Mesodermal cell (in vitro differentiated cells): ENCODE measurements around the gene SPTBN2.

ENCODE experiments used
- H3K27ac ChIP-seq: 2 replicates; pipeline ENCODE4 v1.7.0; 2013; ENCODE audit warnings: mild to moderate bottlenecking, low read depth, low read length, moderate library complexity; ENCODE audit not compliant: severe bottlenecking
- H3K36me3 ChIP-seq: 2 replicates; pipeline ENCODE4 v1.7.1; 2013; ENCODE audit warnings: mild to moderate bottlenecking, low read length, moderate library complexity; ENCODE audit not compliant: control insufficient read depth, insufficient read depth
- H3K4me1 ChIP-seq: one replicate; pipeline ENCODE4 v1.7.1; 2013; ENCODE audit warnings: mild to moderate bottlenecking, low read length; ENCODE audit not compliant: insufficient read depth, control insufficient read depth, poor library complexity, severe bottlenecking
- H3K4me3 ChIP-seq: 2 replicates; pipeline ENCODE4 v1.7.0; 2013; ENCODE audit warnings: low read length, control low read depth, mild to moderate bottlenecking; ENCODE audit not compliant: insufficient read depth, poor library complexity, severe bottlenecking; ENCODE audit errors: extremely low read depth
- H3K9me3 ChIP-seq: 2 replicates; pipeline ENCODE4 v1.7.1; 2013; ENCODE audit warnings: mild to moderate bottlenecking, low read length, moderate library complexity; ENCODE audit not compliant: control insufficient read depth
- WGBS, 2 experiments: methylation state at CpG; one replicate each; pipeline ENCODE4 v1.1.5; 2013; ENCODE audit warnings: missing lambda C conversion rate in 2 of 2; ENCODE audit not compliant: insufficient coverage in 2 of 2; 5-methylcytosine and 5-hydroxymethylcytosine counted together

Gene SPTBN2

DNA sequence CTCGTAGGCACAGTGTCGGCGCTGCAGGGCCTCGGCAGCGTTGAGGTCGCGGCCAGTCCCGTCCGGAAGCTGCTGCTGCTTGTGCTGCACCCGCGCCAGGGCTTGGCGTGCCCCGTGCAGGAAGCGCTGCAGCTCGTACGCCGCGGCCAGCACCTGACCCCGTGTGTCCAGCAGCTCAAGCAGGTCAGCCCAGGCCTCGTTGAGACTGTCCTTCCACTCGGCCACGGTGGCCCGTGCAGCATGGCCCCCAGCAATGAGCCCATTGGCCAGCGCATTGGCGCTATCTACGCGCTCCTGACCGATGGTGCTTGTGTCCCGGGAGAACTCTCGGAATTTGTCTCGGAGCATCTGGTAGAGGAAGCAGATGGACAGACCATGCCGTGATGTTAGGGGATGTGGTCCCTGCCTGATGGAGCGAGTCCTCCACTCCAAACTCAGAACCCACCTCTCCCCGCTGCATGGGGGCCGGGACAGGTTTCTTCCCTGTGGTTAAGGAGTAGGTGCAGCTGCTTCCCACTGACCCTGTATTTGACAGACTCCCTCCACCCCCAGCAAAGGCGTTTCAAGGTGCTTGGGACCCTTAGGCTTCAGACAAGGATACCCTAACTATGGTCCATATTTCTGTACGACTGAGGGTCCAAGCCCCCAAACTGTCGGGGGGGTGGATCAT, 37.6 kb downstream of the SPTBN2 start:
- WGBS, 2 experiments = 96 to 97% methylated on average over 21 to 33 of the region's 38 CpGs
- H3K27ac ChIP-seq = no peak overlapping the region
- no peak overlapping the region for H3K4me3 ChIP-seq
- H3K4me1 ChIP-seq = no peaks in the 10 kb centered on the region
- H3K36me3 ChIP-seq = peaks cover 19% of the 10 kb centered on the region
- no peaks in the 10 kb centered on the region for H3K9me3 ChIP-seq

DNA sequence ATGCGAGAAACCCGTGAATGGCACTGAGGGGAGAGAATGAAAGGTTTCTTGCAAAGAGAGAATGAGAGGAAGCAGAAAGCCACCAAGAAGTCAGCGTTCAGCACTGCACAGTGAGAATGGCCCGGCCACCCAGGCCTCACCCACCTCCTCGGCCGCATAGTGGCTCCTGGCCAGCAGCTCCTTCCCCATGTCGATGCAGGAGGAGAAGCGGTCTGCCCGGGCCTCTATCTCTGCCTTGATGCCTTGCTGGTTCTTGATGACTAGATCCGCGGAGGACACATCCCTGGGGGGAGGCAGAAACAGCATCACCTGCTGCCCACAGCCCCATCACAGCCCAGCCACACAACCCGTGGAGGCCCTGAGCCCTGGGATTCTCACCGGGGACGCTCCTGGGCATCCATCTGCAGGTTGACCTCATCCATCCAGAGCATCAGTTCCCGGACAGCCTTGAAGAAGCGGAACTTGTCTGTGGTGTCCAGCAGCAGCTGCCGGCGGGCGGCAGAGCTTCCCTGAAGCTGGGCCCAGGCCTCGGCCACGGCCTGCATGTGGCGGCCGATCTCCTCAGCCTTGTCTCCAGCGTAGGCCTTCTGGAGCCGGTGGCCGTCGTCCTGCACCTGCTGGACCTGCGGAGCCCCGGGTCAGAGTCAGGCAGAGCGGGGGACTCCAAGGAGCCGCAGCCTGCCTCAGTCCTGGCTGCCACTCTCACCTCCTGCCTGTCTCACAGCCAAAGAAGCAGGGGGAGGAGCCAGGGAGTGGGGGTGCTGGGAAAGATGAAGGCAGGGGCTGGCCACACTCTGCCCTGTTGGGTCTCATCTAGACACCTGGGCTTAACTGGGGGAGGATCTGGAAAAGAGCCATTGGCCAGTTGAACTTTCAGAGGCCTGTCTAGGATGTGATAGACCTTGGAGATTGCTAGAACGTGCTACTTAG, 39.1 kb downstream of the SPTBN2 start:
- no peak overlapping the region for H3K4me3 ChIP-seq
- no peaks in the 10 kb centered on the region for H3K9me3 ChIP-seq
- H3K4me1 ChIP-seq = no peaks in the 10 kb centered on the region
- H3K27ac ChIP-seq = no peak overlapping the region
- whole genome bisulfite sequencing, 2 experiments = 92 to 96% methylated on average over 12 to 30 of the region's 32 CpGs
- H3K36me3 ChIP-seq = peaks cover 19% of the 10 kb centered on the region

DNA sequence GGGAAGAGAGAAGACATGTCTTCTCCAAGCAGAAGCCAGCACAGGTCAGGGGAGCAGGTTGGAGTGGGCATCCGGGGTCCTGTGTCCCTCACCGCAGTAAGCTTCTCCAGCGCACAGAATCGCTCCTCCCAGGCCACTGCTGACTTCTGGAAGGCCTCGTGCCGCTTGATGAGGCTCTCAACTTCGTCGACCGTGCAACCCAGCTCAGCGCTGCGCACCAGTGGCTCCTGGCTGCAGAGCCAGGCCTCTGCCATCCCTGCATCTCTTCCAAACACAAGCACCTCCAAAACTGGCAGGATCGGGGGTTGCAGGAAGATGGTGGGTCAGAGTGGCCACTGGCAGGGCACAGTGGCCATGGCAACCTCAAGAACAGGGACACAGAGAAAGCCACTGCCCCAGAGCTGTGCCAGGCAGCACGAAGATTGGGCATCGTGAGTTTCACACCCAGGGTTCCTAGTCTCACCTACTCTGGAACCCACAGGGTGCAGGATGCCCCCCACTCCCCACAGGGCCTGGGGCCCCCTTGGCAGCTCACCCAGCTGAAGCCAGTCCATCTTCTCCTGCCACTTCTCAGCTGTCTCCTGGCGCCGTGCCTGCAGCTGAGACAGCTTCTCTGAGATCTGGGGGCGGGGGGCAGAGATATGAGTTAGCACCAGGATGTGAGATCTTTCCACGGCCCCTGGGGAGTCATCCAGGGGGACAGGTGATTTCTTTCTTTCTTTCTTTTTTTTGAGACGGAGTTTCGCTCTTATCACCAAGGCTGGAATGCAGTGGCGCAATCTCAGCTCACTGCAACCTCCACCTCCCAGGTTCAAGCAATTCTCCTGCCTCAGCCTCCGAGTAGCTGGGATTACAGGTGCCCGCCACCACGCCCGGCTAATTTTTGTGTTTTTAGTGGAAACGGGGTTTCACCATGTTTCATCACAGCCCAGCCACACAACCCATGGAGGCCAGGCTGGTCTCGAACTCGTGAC, 40.2 kb downstream of the SPTBN2 start:
- WGBS, 2 experiments = 94 to 95% methylated on average over 18 to 23 of the region's 28 CpGs
- H3K27ac ChIP-seq = no peak overlapping the region
- no peak overlapping the region for H3K4me3 ChIP-seq
- peaks cover 20% of the 10 kb centered on the region for H3K36me3 ChIP-seq
- H3K9me3 ChIP-seq = no peaks in the 10 kb centered on the region
- no peaks in the 10 kb centered on the region for H3K4me1 ChIP-seq

DNA sequence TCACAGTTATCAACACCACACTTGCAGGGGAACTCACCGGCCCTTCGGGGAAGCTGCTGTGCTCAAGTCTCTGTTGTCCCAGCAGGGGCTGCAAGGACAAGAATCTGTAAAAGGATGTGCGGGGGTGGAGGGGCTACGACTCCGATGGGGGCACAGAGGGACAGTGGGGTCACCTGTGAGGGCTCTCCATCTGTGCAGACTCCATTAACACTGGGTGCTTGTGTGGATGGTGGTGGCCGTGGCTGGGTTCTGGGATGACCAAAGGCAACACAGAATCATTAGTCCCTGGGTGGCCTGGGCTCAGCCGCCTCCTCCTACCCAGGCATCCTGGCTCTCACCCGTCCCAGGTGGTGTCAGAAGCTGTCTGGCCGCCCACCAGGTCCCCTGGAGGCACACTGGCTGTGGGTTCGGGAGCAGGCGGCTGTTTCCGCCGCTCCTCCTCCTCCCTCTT, 41.2 kb downstream of the SPTBN2 start:
- WGBS, 2 experiments = 88 to 90% methylated on average over 6 of the region's 13 CpGs
- no peaks in the 10 kb centered on the region for H3K9me3 ChIP-seq
- H3K36me3 ChIP-seq = peaks cover 14% of the 10 kb centered on the region
- H3K4me3 ChIP-seq = no peak overlapping the region
- no peak overlapping the region for H3K27ac ChIP-seq
- no peaks in the 10 kb centered on the region for H3K4me1 ChIP-seq

DNA sequence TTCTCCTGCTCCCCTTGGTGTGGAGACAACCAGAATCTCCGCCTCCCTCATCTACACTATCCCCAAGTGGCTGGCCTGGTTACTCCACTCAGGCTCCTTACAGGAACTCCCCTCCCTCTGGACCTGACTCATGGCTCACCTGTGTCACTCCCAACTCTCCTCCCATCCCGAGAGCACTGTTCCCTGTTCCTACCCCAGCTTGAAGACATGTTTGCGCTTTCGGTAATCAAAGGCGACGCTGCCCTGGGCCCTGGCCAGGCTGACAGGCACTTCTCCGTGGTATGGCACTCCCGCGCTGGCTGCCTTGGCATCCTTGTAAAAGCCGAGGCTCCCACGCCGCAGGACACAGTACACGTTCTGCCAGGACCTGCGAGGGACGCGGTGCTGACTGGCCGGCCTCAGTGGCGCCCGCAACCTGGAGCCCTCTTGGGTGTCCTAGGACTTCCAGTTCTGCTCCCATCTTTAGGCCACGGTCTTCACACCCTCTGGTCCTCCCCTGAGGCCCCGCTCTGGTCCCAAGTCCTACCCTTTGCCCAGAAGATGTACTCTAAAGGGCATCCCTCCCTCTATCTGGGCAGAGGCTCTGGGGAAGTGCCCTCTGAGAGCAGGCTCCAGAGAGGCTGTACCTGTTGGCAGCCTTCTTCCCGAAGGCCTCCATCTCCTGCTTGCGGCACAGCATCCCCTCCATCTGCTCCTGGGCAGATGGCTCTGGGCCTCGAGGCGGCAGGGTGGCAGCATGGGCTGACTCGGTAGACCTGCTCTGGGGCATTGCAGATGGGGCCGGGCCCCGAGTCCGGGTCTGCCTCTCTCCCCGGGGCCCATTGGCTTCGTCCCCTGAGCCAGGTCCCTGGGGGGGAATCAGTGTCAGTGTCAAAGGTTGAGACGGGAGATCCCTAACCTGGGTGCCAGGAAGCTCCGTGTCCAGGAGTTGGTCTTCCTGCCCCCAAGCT, 41.9 kb downstream of the SPTBN2 start:
- H3K4me3 ChIP-seq = no peak overlapping the region
- 94 to 95% methylated on average over 28 to 31 of the region's 33 CpGs for WGBS, 2 experiments
- peaks cover 14% of the 10 kb centered on the region for H3K36me3 ChIP-seq
- no peak overlapping the region for H3K27ac ChIP-seq
- H3K4me1 ChIP-seq = no peaks in the 10 kb centered on the region
- no peaks in the 10 kb centered on the region for H3K9me3 ChIP-seq

DNA sequence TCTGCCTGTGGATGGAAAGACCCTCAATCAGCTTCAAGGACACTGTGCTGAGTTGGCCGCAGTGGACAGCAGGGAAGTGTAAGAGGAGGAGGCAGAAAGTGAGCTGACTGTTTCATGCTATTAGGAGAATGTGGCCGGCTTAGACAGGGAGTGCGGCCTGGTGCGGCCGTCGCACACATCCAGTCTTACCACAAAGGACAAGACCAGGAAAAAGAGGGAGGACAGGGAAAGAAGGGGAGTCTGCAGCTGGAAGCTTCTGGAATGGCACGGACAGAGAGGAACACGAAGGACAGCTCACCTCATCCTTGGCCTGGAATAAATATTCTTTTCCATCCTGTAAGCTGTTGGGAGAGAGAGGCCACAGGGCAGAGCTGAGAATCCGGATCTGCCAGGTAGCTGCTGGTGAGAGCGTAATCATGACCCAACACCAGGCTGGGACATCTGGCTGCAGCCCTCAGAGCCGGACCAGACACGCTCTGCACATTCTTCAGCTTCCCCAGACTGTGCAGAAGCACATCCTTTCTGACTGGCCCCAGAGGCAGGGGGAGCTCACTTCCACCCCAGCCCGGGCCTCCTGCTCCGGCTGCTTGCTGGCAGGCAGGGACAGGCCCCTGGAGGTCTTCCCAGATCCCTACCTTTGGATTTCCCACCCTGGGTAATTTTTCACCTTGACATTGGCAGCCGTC, 42.8 kb downstream of the SPTBN2 start:
- H3K27ac ChIP-seq = no peak overlapping the region

DNA sequence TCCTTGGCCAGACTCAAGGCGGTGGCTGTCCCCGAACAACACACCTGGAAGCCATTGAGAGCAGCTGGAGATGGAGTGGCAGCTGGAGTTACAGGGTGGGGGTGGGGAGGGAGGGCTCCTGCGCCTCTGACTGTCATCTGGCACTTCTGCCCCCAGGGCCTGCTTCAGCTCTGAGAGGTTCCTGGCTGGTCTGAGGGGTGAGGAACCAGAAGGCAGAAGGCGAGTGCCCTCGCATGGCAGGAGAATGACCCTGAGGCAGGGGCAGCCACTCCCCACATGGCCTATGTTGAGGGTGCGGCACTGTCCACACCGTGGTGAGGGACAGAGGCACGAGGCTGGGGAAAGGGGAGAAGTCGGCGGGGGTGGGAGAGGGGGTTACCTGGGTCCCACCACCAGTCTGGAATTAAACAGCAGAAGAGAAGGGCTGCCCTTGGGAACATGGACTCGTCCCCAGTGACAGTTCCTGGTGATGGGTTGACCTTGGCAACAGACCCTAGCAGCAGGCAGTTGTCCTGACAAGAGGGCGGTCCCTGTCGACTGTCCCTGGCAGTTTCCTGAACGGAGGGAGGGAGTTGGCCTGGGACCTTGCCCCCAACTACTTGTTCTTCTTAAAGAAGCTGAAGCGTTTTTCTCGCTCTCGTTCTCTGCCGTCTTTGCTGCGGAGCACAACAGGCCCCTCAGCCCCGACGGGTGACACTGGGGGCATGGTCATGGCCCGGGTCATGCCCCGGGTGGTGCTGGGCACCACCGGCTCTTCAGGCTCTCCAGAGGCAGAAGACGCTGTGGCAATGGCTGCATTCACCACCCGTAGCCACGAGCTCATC, 43.5 kb downstream of the SPTBN2 start:
- H3K36me3 ChIP-seq = peaks cover 14% of the 10 kb centered on the region
- no peaks in the 10 kb centered on the region for H3K9me3 ChIP-seq
- WGBS, 2 experiments = 93 to 94% methylated on average over 22 to 26 of the region's 27 CpGs
- H3K27ac ChIP-seq = no peak overlapping the region
- H3K4me1 ChIP-seq = no peaks in the 10 kb centered on the region
- H3K4me3 ChIP-seq = no peak overlapping the region

More for the DNA sequence above, 42.8 kb downstream of the SPTBN2 start:
- 95% methylated on average over 9 to 12 of the region's 15 CpGs for WGBS, 2 experiments
- no peaks in the 10 kb centered on the region for H3K4me1 ChIP-seq
- H3K36me3 ChIP-seq = peaks cover 14% of the 10 kb centered on the region
- H3K4me3 ChIP-seq = no peak overlapping the region
- no peaks in the 10 kb centered on the region for H3K9me3 ChIP-seq

DNA sequence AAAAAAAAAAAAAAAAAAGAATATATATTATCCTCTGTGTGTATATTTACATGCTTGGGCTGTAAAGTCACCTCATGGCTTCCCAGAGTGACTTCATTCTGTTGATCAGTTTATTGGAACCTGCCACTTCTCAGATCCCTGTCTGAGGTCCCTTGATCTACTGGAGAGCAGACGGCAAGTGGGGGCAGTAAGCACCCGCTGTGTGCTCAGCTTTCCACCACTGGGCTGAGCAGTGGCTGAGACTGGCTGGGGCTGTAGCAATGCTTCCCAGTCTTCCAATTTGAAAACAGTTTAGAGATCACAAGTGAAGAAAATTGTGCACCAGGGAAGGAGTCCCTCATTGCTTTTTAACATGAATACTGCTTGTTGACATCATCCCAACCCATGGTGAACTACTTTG, 44.4 kb downstream of the SPTBN2 start:
- H3K4me1 ChIP-seq = no peaks in the 10 kb centered on the region
- H3K27ac ChIP-seq = no peak overlapping the region
- no peaks in the 10 kb centered on the region for H3K9me3 ChIP-seq
- peaks cover 14% of the 10 kb centered on the region for H3K36me3 ChIP-seq
- no peak overlapping the region for H3K4me3 ChIP-seq
- WGBS, 2 experiments = 87 to 100% methylated on average over 1 to 2 of the region's 2 CpGs

DNA sequence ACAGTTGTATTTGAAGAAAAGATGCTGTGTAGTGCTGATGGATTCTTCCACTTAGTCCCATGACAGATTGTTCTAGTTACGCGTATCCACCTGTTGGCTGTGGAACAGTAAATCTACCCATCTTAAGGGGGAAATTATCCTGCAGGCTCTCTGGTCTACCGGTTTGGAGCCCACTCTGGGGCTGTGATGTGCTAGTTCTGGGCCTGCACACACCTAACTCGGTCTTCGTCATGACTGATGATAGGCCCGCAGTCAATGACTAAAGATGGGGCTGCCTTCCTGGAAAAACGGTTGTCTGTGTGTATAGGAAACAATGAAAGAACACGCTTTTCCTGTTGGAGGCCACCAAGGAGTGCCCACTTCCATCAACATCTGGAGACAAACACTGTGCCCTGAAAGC, 45.1 kb downstream of the SPTBN2 start:
- Histone ChIP-seq H3K9me3 (no peaks in the 10 kb centered on the region), H3K4me3 (no peak overlapping the region), H3K27ac (no peak overlapping the region), H3K36me3 (peaks cover 13% of the 10 kb centered on the region), H3K4me1 (no peaks in the 10 kb centered on the region)
- 92 to 98% methylated on average over 5 to 7 of the region's 8 CpGs for WGBS, 2 experiments
